HG02840 (cell line): ENCODE results near the gene HAO2.
"Not testable (repeated sequence)": the region's sequence is repeated elsewhere in the genome, so short reads cannot be mapped to it uniquely, and the experiment has no call there.

Source experiments
- ATAC-seq: cut with Tn5 transposase; IDR thresholded peaks from one replicate; pipeline ENCODE4 v1.9.1; 2021; ENCODE audit warnings: mild to moderate bottlenecking, moderate library complexity, moderate number of reproducible peaks; ENCODE audit not compliant: unreplicated experiment, low FRiP score

The HAO2 gene

DNA sequence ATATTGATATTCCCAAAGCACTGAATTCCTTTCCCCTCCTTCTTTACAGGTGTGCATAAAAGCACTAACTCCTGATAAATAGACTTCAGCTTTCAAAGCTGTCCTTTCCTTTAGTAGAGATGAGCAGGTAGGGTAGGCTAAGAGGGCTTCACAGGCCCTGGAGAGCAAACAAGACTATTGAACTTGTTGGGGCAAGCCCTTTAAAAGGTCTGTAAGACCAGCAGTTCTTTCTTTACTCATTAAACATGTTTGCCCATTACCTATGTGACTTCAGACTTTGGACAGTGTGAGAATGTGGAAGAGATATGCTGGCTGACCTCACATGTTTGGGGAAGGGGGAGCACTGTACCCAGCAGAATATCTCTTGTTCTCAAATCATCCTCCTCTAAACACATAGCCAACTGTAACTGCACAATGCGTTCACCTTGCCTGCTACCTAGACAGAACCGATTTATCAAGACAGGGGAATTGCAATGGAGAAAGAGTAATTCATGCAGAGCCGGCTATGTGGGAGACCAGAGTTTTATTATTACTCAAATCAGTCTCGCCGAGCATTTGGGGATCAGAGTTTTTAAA, 27.1 kb upstream of the HAO2 start:
- no peak for ATAC-seq

GRCh38 chr1:119345398-119345797, 23.2 kb upstream of the HAO2 start:
- ATAC-seq: no peak

- ATAC-seq: no peak
Observed at GRCh38 chr1:119347858-119348257, 20.7 kb upstream of the HAO2 start.

- ATAC-seq: no peak
Observed at GRCh38 chr1:119348941-119349340, 19.6 kb upstream of the HAO2 start.

DNA sequence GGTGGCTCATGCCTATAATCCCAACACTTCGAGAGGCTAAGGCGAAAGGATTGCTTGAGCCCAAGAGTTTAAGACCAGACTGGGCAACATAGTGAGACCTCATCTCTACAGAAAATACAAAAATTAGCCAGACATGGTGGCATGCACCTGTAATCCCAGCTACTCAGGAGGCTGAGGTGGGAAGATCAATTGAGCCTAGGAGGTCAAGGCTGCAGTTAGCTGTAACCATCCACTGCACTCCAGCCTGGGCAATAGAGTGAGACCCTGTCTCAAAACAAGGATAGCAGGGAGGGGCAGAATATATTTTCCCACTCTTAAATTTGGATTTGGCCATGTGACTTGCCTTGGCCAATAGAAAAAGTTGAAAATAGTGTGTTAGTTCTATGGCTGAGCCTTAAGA, 17.7 kb upstream of the HAO2 start:
- not testable (repeated sequence) for ATAC-seq

GRCh38 chr1:119351997-119352396, 16.6 kb upstream of the HAO2 start:
- ATAC-seq: no peak

GRCh38 chr1:119353836-119354235, 14.7 kb upstream of the HAO2 start:
- ATAC-seq: no peak

DNA sequence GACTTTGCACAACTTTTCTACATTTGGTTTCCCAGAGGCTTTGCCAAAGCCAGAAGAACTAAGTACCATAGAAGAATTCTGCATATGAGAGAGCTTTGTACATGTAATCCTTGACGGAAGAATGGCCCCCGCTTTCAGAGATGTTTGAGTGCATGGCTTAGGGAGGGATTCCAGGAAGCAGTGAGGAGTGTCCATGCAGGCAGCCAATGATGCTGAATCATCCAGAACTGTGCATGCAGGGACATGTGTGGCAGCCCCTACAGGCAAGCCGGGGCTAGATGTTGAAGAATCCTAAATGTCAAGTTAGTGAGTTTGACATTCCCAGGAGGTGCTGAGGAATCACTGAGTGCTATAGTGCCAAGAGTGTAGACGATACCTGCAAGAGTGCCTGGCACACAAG, 9.9 kb upstream of the HAO2 start:
- no peak for ATAC-seq

GRCh38 chr1:119359730-119360129, 8.9 kb upstream of the HAO2 start:
- ATAC-seq: no peak

DNA sequence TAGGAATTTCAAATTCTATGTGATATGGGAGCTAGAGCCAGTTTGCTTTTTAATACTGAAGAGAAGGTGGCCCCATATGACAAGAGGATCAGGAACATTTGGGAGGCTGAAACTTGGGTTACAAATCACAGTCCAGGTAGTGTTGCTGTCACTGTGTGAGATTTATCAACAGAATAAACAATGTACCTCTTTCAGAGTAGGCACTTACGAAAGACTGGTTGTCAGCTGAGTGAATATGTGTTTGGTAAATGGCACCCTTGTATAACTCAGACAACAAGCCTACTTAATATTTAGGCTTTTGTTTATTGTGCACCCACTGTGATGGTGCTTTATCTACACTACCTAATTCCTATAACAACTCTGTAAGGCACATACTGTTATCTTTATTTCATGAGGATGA, 7.4 kb upstream of the HAO2 start:
- ATAC-seq: no peak

- no peak for ATAC-seq
Observed at GRCh38 chr1:119361620-119362344, 6.8 kb upstream of the HAO2 start.

DNA sequence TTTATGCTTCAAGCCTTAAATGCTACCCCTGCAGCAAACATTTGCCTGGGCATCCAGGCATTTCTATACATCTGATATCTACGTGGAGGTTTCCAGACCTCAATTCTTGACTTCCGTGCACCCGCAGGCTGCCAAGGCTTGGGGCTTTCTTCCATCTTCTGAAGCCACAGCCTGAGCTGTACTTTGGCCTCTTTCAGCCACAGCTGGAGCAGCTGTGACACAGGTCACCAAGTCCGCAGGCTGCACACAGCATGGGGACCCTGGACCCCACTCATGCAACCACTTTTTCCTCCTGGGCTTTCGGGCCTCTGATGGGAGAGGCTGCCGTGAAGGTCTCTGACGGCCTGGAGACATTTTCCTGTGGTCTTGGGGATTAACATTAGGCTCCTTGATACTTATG, 5.4 kb upstream of the HAO2 start:
- no peak for ATAC-seq

- no peak for ATAC-seq
Observed at GRCh38 chr1:119364640-119365039, 3.9 kb upstream of the HAO2 start.

DNA sequence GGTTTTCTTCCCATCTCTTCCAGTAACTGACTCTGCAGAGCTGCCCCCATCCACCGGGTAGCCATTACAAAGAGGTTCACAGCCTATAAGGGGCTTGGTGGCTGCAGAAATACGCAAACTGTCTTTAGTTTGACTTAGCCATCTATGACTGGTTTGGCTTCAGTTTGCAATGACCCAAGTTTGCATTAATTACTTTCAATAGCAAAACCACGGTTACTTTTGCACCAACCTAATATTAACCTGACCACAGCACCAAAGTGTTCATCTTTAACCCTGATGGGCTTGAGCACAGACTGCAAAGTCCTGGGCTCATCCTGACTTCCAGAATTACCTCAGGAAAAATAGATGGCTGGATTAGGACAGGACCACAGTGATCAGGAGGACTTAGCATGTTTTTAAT, 2.2 kb upstream of the HAO2 start:
- ATAC-seq: no peak

DNA sequence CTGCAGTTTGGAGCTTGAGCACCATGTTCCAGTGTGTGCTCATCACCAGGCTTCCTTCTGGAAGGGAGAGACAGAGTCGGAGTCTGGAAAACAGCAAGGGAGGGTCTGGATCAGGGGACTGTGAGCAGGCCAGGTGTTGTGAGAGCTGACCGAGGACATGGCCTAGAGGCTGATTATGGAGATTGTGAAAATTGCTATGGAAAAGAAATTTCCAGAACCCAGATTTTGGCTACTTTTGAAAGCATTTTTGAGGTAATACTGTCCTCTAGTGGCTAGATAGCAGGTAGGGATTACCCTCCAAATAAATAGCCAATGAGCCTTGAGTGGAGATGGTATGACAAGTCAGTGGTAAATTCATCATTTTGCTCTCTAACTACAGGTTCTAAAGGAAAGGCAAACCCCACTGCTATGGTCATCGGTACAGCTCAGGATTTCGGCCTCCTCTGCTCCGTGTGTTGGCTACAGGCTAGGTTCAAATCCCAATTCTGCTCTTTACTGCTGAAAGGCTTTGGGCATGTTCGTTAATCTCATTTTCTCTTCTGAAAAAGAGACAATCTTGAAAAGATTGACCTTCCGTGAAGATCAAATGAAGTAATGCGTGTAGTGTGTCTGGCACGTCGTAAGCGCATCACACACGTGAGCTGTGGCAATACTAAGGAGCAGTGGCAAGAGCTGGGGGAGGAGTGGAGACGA, 1.0 kb upstream of the HAO2 start:
- ATAC-seq: no peak

GRCh38 chr1:119370748-119371147, 2.2 kb downstream of the HAO2 start:
- ATAC-seq: no peak

- ATAC-seq: no peak
Observed at GRCh38 chr1:119371815-119372214, 3.2 kb downstream of the HAO2 start.

- ATAC-seq: no peak
Observed at GRCh38 chr1:119372503-119373086, 4.0 kb downstream of the HAO2 start.

- no peak for ATAC-seq
Observed at GRCh38 chr1:119373465-119373864, 4.9 kb downstream of the HAO2 start.

GRCh38 chr1:119374208-119374874, 5.8 kb downstream of the HAO2 start:
- ATAC-seq: no peak

GRCh38 chr1:119375366-119375765, 6.8 kb downstream of the HAO2 start:
- no peak for ATAC-seq
